ENCODE data around the gene APOBEC3C.
A peak's percentile ranks its signal among the peaks of the same experiment; 100 is the strongest.
"Not testable (repeated sequence)": the region's sequence is repeated elsewhere in the genome, so short reads cannot be mapped to it uniquely, and the experiment has no call there.

Gene APOBEC3C

GRCh38 chr22:39027717-39028116 is 13.7 kb downstream of the APOBEC3C start:
- no peak for DNase-seq (ENCODE audit: low spot score)
- H3K4me3 ChIP-seq: no peak overlapping the region
- no peak overlapping the region for H3K27ac ChIP-seq
- no peak for TF ChIP-seq CTCF (IDR thresholded peaks at IDR 0.05)

- Histone ChIP-seq H3K4me3 (no peak overlapping the region), H3K27ac (no peak overlapping the region)
- TF ChIP-seq CTCF (IDR thresholded peaks at IDR 0.05): no peak
- no peak for DNase-seq (ENCODE audit: low spot score)
These were observed 14.2 kb downstream of the APOBEC3C start for GRCh38 chr22:39028281-39028680.

GRCh38 chr22:39029227-39029626 is 15.2 kb downstream of the APOBEC3C start:
- TF ChIP-seq CTCF (IDR thresholded peaks at IDR 0.05): no peak
- H3K4me3 ChIP-seq: no peak overlapping the region
- no peak for DNase-seq (ENCODE audit: low spot score)
- H3K27ac ChIP-seq: no peak overlapping the region

GRCh38 chr22:39030705-39031104 is 16.6 kb downstream of the APOBEC3C start:
- DNase-seq (ENCODE audit: low spot score): no peak
- Histone ChIP-seq H3K4me3 (no peak overlapping the region), H3K27ac (no peak overlapping the region)
- TF ChIP-seq CTCF (IDR thresholded peaks at IDR 0.05): no peak

GRCh38 chr22:39031434-39032295 is 17.6 kb downstream of the APOBEC3C start:
- H3K27ac ChIP-seq; H3K4me3 ChIP-seq; DNase-seq (ENCODE audit: low spot score): not testable (repeated sequence)

GRCh38 chr22:39037071-39037470 is 23.0 kb downstream of the APOBEC3C start:
- not testable (repeated sequence) for H3K27ac ChIP-seq; DNase-seq (ENCODE audit: low spot score); H3K4me3 ChIP-seq

- no peak for DNase-seq (ENCODE audit: low spot score)
- Histone ChIP-seq H3K4me3 (no peak overlapping the region), H3K27ac (no peak overlapping the region)
- no peak for TF ChIP-seq CTCF (IDR thresholded peaks at IDR 0.05)
These were observed 25.5 kb downstream of the APOBEC3C start for GRCh38 chr22:39039306-39040126.

GRCh38 chr22:39040155-39040537 is 26.1 kb downstream of the APOBEC3C start:
- H3K4me3 ChIP-seq: peak overlapping the region; percentile 74
- DNase-seq (ENCODE audit: low spot score): not testable (repeated sequence)
- H3K27ac ChIP-seq: peak overlapping the region in 1 of 2 donors; percentile 87

GRCh38 chr22:39040538-39041296 is 26.7 kb downstream of the APOBEC3C start, which contains the start of gene APOBEC3F:
Gene APOBEC3F (plus strand): TSS chr22:39040864. CDS start chr22:39040961, 97 bp downstream.
- not testable (repeated sequence) for DNase-seq (ENCODE audit: low spot score)
- H3K4me3 ChIP-seq: peak within 1 kb of the TSS; percentile 74
- H3K27ac ChIP-seq: peak within 1 kb of the TSS; percentile 81 to 87
